ENCODE measurements around the gene CFAP221.

CFAP221 gene

GRCh38 chr2:119536707-119537106 is 7.5 kb upstream of the CFAP221 start:
- no peak for DNase-seq (ENCODE audit: low spot score)

GRCh38 chr2:119537792-119538191 is 6.5 kb upstream of the CFAP221 start:
- DNase-seq (ENCODE audit: low spot score) = no peak

GRCh38 chr2:119541476-119541875 is 2.8 kb upstream of the CFAP221 start:
- no peak for DNase-seq (ENCODE audit: low spot score)

- no peak for DNase-seq (ENCODE audit: low spot score)
Measured at GRCh38 chr2:119544939-119545475, 758 bp downstream of the CFAP221 start.

GRCh38 chr2:119545754-119546446 is 1.7 kb downstream of the CFAP221 start:
- DNase-seq (ENCODE audit: low spot score) = no peak

- DNase-seq (ENCODE audit: low spot score) = no peak
Measured at GRCh38 chr2:119546447-119546767, 2.2 kb downstream of the CFAP221 start.

- DNase-seq (ENCODE audit: low spot score) = no peak
Measured at GRCh38 chr2:119548516-119549120, 4.4 kb downstream of the CFAP221 start.

GRCh38 chr2:119549241-119549640 is 5.0 kb downstream of the CFAP221 start:
- DNase-seq (ENCODE audit: low spot score) = no peak

- no peak for DNase-seq (ENCODE audit: low spot score)
Measured at GRCh38 chr2:119550346-119550745, 6.1 kb downstream of the CFAP221 start.

GRCh38 chr2:119550856-119551255 is 6.6 kb downstream of the CFAP221 start:
- no peak for DNase-seq (ENCODE audit: low spot score)

- DNase-seq (ENCODE audit: low spot score) = no peak
Measured at GRCh38 chr2:119552902-119553301, 8.7 kb downstream of the CFAP221 start.

- no peak for DNase-seq (ENCODE audit: low spot score)
Measured at GRCh38 chr2:119553687-119554344, 9.6 kb downstream of the CFAP221 start.

- no peak for DNase-seq (ENCODE audit: low spot score)
Measured at GRCh38 chr2:119565481-119565880, 21.2 kb downstream of the CFAP221 start.

GRCh38 chr2:119567292-119567691 is 23.0 kb downstream of the CFAP221 start:
- DNase-seq (ENCODE audit: low spot score) = no peak

- no peak for DNase-seq (ENCODE audit: low spot score)
Measured at GRCh38 chr2:119574108-119574815, 30.0 kb downstream of the CFAP221 start.

GRCh38 chr2:119574864-119575263 is 30.6 kb downstream of the CFAP221 start:
- DNase-seq (ENCODE audit: low spot score) = no peak

- no peak for DNase-seq (ENCODE audit: low spot score)
Measured at GRCh38 chr2:119575439-119575838, 31.2 kb downstream of the CFAP221 start.

- DNase-seq (ENCODE audit: low spot score) = no peak
Measured at GRCh38 chr2:119579424-119580295, 35.4 kb downstream of the CFAP221 start.

GRCh38 chr2:119580550-119581072 is 36.4 kb downstream of the CFAP221 start:
- no peak for DNase-seq (ENCODE audit: low spot score)

GRCh38 chr2:119583291-119583690 is 39.0 kb downstream of the CFAP221 start:
- DNase-seq (ENCODE audit: low spot score) = no peak

- DNase-seq (ENCODE audit: low spot score) = no peak
Measured at GRCh38 chr2:119584469-119584868, 40.2 kb downstream of the CFAP221 start.

Measured in hepatic stellate cell (primary cell).